Ovary (tissue), 3 donors: ENCODE results near the gene HYCC2.

Experiments used
- POLR2A ChIP-seq: fragments of 450-650 bp; IDR thresholded peaks from one replicate; pipeline ENCODE4 v1.6.1; 2017; ENCODE audit warnings: antibody characterized with exemption, mild to moderate bottlenecking, moderate library complexity
- TF ChIP-seq, protein P1 (sequence below), 3 donors: fragments of 450-650 bp in 2 of 3; fragments of 200-600 bp in 1 of 3; IDR thresholded peaks; one replicate each; pipeline versions ENCODE4 v1.5.1 to v1.8.0; 2016 to 2022; ENCODE audit warnings: antibody characterized with exemption in 3 of 3, mild to moderate bottlenecking in 1 of 3
- donor health status: DM: no; HTN: no; CAD: no.

DNA sequence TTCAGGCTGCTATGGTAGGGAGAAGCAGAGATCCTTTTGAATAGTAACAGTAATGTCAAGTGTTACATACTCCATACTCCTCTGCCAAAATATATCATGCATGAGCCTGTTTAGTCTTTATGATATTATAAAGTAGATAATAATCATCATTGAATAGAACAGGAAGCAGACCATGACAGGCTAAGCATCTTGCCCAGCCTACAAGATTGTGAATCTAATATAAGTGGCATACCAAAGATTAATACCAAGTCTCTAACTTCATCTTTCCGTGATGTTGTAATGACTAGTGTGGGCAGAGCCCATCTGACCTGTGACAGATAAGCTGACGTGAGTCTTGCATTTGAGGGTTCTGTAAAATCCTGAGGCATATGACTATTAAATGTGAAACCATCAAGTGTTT is 13.4 kb upstream of the HYCC2 start:
- TF ChIP-seq, protein P1, sequence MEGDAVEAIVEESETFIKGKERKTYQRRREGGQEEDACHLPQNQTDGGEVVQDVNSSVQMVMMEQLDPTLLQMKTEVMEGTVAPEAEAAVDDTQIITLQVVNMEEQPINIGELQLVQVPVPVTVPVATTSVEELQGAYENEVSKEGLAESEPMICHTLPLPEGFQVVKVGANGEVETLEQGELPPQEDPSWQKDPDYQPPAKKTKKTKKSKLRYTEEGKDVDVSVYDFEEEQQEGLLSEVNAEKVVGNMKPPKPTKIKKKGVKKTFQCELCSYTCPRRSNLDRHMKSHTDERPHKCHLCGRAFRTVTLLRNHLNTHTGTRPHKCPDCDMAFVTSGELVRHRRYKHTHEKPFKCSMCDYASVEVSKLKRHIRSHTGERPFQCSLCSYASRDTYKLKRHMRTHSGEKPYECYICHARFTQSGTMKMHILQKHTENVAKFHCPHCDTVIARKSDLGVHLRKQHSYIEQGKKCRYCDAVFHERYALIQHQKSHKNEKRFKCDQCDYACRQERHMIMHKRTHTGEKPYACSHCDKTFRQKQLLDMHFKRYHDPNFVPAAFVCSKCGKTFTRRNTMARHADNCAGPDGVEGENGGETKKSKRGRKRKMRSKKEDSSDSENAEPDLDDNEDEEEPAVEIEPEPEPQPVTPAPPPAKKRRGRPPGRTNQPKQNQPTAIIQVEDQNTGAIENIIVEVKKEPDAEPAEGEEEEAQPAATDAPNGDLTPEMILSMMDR (IDR thresholded peaks at IDR 0.05) = no peak
- TF ChIP-seq POLR2A = no peak
